ENCODE results near the gene ADPRH. TPM values are rescaled to one million over a fixed set of nuclear protein-coding genes. Genes with fewer than 3 reads are reported as not detected.

ADPRH gene
- polyA plus RNA-seq, 3 donors: 10.6 to 37.8 (median 31.5) TPM

GRCh38 chr3:119616056-119616455, 36.8 kb downstream of the ADPRH start:
- no peaks in the 10 kb centered on the region for H3K79me2 ChIP-seq (ENCODE audit: insufficient read depth, low read length)
- H3K4me3 ChIP-seq (replicated peaks in 1 of 3; ENCODE audit: low read depth in 2 of 3, low read length in 3 of 3): no peak overlapping the region
- intact Hi-C loops (cut with micrococcal nuclease): loop anchor here in 1 of 2 donors (2.0 kb wide), 1 partner anchor 39 kb away; no protein-coding TSS in a partner anchor
- H3K36me3 ChIP-seq (replicated peaks in 1 of 2; ENCODE audit: control insufficient read depth in 1 of 2, insufficient read depth in 2 of 2, low read length in 2 of 2): no peaks in the 10 kb centered on the region
- DNase-seq: no peak
- no peak for TF ChIP-seq CTCF (IDR thresholded peaks at IDR 0.05)
- Mint-ChIP-seq H3K4me3 (no peak overlapping the region), H3K4me1 (no peaks in the 10 kb centered on the region), H3K27me3 (ENCODE audit: low read depth in 3 of 3) (peaks cover 0 to 2% (median 0%) of the 10 kb centered on the region in 3 donors), H3K36me3 (no peaks in the 10 kb centered on the region), H3K27ac (no peak overlapping the region), H3K9me3 (peaks cover 0 to 7% (median 2%) of the 10 kb centered on the region in 7 donors)
- H2AFZ ChIP-seq (ENCODE audit: insufficient read depth, low read depth, low read length, poor library complexity, severe bottlenecking): no peak overlapping the region
- H3K27ac ChIP-seq (ENCODE audit: low read depth in 1 of 2, low read length in 2 of 2): no peak overlapping the region
- H3K9ac ChIP-seq (ENCODE audit: insufficient read depth, low read length, poor library complexity, severe bottlenecking): no peak overlapping the region
- no peaks in the 10 kb centered on the region for H3K9me3 ChIP-seq (replicated peaks in 1 of 2; ENCODE audit: control insufficient read depth in 1 of 2, insufficient read depth in 1 of 2, low read length in 2 of 2)
- H3K27me3 ChIP-seq (ENCODE audit: control insufficient read depth in 2 of 2, insufficient read depth in 2 of 2, low read length in 2 of 2): no peaks in the 10 kb centered on the region
- no peak overlapping the region for H3K4me2 ChIP-seq (replicated peaks; ENCODE audit: extremely low read depth, low read length, poor library complexity, severe bottlenecking)
- 76% methylated on average over 3 of the region's 4 CpGs for WGBS (ENCODE audit: insufficient coverage)
- no peaks in the 10 kb centered on the region for H3K4me1 ChIP-seq (ENCODE audit: control insufficient read depth in 1 of 2, insufficient read depth in 2 of 2, low read length in 2 of 2)
- no peaks in the 10 kb centered on the region for H4K20me1 ChIP-seq (ENCODE audit: insufficient read depth, low read length)

- Histone ChIP-seq H3K4me2 (replicated peaks; ENCODE audit: extremely low read depth, low read length, poor library complexity, severe bottlenecking) (no peak overlapping the region), H3K9ac (ENCODE audit: insufficient read depth, low read length, poor library complexity, severe bottlenecking) (no peak overlapping the region), H3K9me3 (replicated peaks in 1 of 2; ENCODE audit: control insufficient read depth in 1 of 2, insufficient read depth in 1 of 2, low read length in 2 of 2) (no peaks in the 10 kb centered on the region), H3K4me3 (replicated peaks in 1 of 3; ENCODE audit: low read depth in 2 of 3, low read length in 3 of 3) (no peak overlapping the region), H3K27ac (ENCODE audit: low read depth in 1 of 2, low read length in 2 of 2) (no peak overlapping the region), H4K20me1 (ENCODE audit: insufficient read depth, low read length) (no peaks in the 10 kb centered on the region), H3K79me2 (ENCODE audit: insufficient read depth, low read length) (no peaks in the 10 kb centered on the region), H3K4me1 (ENCODE audit: control insufficient read depth in 1 of 2, insufficient read depth in 2 of 2, low read length in 2 of 2) (peaks cover under 1 to 2% of the 10 kb centered on the region in 2 donors), H2AFZ (ENCODE audit: insufficient read depth, low read depth, low read length, poor library complexity, severe bottlenecking) (no peak overlapping the region), H3K27me3 (ENCODE audit: control insufficient read depth in 2 of 2, insufficient read depth in 2 of 2, low read length in 2 of 2) (no peaks in the 10 kb centered on the region), H3K36me3 (replicated peaks in 1 of 2; ENCODE audit: control insufficient read depth in 1 of 2, insufficient read depth in 2 of 2, low read length in 2 of 2) (no peaks in the 10 kb centered on the region)
- intact Hi-C loops (cut with micrococcal nuclease): no loop called here
- no peak overlapping the region for H3K27ac Mint-ChIP-seq
- no peak for DNase-seq
- peaks cover 7% of the 10 kb centered on the region for H3K4me1 Mint-ChIP-seq
- peaks cover 0 to 2% (median 0%) of the 10 kb centered on the region in 3 donors for H3K27me3 Mint-ChIP-seq (ENCODE audit: low read depth in 3 of 3)
- H3K9me3 Mint-ChIP-seq: peaks cover 0 to 3% (median 0%) of the 10 kb centered on the region in 7 donors
- no peak overlapping the region for H3K4me3 Mint-ChIP-seq
- 83% methylated on average over 1 of the region's 7 CpGs for WGBS (ENCODE audit: insufficient coverage)
- TF ChIP-seq CTCF (IDR thresholded peaks at IDR 0.05): no peak
- no peaks in the 10 kb centered on the region for H3K36me3 Mint-ChIP-seq
These were observed 39.8 kb downstream of the ADPRH start for GRCh38 chr3:119619094-119619493.

Measured in CD14-positive monocyte (primary cell).